DMS79 treated with DMSO at 0.1 percent for 48 hours (cell line): ENCODE data around the gene SLC35F3.

Experiments
- DNase-seq: peaks from one replicate; lab custom pipeline; 2025; lab: John Stamatoyannopoulos, UW

SLC35F3 gene

DNA sequence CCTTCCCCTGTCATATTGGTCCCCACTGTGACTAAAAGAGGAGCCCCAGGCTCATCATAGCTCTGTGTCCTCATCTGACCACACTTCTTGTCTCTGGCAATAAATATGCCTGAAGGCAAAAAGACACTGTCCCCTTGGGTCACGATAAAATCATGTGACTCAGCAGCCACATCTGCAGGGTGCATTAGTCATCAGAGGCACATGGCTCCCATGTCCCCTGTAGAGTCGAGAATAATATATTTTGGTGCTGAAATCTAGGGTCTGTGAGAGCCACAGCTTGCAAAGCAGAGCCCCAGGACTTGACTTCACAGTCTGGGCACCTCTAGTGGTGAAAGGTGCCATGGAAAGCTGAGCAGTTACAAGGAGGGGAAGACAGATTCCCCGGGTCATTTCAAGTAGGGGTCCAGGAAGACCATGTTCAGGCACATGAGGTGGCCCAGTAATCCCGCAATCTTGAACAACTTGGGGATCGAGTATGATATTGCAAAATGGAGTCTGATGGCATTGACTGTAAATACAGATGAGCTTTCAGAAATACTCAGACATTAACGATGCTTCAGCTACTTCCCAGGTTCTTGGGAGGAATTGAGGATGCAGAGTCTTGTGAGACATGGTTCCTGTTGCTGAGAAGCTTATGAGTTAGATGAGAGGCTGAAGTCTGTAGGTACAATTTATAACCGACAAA lies 68.6 kb downstream of the SLC35F3 start:
- no peak for DNase-seq

DNA sequence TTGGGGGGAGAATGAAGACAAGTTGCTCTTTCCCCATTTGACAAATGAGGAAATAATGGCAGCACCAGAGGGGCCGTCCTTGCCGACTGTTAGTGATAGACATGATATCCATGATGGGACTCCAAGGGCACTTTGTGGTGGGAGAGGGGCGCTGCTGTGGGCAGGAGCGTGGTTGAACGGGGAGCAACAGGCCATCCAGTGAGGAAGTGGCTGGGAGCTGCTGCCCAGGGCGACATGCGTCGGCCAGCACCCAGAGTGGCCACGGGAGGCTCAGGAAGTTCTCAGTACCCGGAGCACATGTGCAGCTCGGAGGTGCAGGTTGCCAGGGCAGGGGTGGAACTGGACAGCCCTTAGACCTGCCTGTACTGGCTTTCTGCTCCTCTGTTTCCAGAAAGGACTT lies 71.0 kb downstream of the SLC35F3 start:
- DNase-seq, result no peak

DNA sequence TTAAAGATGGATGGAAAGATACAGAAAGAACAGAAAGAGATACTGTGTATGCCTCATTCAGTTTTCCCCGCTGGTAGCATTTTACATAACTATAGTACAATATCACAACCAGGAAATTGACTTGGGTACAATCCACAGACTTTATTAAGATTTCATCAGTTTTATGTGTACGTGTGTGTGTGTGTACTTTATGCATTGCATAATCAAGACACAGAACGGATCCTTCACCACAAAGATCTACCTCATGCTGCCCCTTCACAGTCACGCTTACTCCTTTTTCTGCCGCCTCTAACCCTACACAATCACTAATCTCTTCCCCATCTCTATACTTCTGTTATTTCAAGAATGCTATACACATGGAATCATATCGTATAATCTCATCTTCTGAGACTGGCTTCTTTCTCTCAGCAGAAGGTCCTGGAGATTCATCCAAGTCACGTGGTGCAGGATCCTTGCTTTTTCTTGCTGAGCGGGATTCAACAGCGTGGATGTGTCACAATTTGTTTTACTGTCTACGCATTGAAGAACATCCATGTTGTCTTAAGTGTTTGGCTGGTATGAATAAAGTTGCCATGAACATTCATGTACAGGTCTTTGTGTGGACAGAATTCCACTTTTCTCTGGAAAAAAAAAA lies 76.7 kb downstream of the SLC35F3 start:
- no peak for DNase-seq

- no peak for DNase-seq
Observed at GRCh38 chr1:233982827-233983518, 78.5 kb downstream of the SLC35F3 start.

DNA sequence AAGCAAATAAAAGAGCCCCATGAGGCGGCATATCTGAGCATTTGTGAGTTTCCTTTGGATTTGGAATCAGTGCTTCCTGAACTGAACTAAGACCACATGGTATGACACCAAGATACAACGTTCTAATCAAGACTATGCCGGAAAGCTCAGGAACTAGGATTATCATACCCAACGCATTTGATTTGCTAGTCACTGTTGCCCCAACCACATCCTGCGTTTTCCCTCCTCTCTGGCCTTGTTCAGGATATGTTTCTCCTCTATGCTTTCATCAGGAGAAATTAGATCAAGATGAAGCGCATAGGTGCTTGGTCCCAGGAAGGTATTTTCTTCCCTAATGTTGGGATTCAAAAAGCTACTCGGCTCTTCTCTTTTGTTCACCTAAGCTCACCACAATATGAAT lies 79.3 kb downstream of the SLC35F3 start:
- DNase-seq, result no peak

DNA sequence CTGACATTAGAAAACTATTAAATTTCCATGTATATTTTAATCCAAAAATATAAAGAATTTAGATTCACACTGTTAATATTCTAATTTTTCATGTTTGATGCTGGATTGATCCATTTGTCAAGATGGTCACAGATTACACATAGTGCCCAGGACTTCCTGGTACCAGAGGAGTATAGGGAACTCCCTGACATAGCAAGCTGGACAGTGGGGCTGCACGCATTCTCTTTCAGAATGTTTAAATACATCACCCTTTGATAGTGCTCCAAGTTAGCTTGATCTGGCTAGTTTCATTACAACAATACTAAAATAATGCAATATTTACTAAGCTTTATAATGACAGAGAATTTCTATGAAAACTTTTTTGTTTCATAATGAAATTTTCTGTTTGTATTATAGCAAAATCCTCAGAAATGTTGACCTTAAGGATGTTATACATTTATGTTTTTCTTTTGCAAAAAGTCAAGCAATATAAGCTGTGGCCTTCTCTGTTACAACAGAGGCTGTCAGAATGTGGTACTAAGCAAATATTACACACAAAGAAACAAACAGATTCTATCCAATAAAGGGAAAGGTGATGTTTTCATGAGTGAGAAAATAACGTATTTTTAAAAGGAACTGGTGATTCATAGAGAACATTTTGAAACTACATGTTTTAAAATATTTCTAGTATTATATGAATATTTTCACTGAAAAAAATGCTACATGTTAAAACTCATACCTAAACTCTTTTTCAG lies 84.7 kb downstream of the SLC35F3 start:
- no peak for DNase-seq

DNA sequence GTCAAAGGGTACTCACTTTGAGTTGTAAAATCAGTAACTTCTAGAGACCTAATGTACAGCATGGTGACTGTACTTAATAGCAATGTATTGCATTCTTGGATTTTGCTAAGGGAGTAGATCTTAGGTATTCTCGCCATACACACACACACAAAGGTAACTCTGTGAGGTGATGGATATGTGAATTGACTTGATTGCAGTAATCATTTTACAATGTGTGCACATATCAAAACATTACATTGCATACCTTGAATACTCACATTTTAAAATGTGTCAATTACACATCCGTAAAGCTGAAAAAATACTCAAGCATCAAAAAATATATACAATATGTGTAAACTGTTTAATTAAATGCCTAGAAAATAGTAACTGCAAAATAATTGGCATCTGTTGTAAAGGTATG lies 86.0 kb downstream of the SLC35F3 start:
- DNase-seq, result no peak

DNA sequence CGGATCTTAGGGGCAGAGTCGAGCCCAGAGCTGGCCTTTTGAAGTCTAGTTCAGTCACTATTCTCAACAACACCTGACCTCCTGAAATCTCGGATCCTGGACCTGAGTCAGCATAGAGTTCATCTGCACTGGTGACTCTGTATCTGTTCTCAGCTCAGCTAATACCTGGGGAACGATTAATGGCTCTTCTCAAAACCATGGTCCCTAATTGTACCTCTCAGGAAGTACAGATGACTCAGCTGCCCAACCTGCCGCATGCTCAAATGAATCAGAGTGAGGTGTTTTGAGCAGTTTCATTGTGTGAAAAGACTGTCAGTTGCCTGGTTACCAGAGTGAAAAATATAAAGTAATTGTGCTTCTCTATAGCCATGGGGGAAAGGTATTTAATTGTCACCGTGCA lies 89.2 kb downstream of the SLC35F3 start:
- DNase-seq, result peak; percentile 13

DNA sequence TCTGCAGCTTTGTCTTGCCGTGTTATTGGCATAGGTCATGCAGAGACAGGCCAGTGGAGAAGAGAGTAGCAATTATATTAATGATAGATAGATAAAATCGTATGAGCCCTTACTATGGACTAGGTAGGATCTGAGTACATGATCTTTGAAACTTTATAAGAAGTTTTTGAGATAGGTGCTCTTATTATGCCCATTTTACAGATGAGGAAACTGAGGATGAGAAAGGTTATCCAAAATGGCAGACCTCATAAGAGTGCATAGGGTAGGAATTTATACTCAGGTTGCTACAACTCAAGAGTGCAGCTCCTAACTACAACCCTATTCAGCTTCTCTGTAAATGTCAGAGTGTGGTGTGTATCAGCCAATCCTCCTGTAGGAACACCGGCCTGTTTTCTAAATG lies 89.6 kb downstream of the SLC35F3 start:
- DNase-seq, result no peak

- DNase-seq, result no peak
Observed at GRCh38 chr1:233998456-233998855, 94.0 kb downstream of the SLC35F3 start.

- no peak for DNase-seq
Observed at GRCh38 chr1:233998891-233999290, 94.4 kb downstream of the SLC35F3 start.

- no peak for DNase-seq
Observed at GRCh38 chr1:234000557-234001041, 96.1 kb downstream of the SLC35F3 start.

DNA sequence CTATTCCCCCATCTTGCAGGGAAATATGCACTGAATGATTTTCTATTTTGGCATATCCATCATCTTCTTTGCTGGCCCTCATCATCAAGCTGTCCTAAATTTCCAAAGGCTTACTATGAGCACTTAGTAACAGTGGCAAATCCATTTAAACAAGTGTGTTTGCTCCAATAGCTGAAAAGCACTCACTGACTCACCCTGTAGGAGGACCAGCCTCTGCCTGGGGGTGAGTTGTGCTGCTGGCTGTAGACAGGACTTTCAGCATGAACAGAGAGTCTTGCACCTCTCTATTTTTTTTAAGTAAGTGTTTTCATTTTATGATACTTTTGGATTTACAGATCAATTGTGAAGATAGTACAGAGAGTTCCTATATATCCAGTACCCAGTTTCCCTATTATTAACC lies 97.3 kb downstream of the SLC35F3 start:
- DNase-seq, result no peak

GRCh38 chr1:234004591-234004990 lies 100.1 kb downstream of the SLC35F3 start:
- no peak for DNase-seq

- no peak for DNase-seq
Observed at GRCh38 chr1:234007684-234008083, 103.2 kb downstream of the SLC35F3 start.

DNA sequence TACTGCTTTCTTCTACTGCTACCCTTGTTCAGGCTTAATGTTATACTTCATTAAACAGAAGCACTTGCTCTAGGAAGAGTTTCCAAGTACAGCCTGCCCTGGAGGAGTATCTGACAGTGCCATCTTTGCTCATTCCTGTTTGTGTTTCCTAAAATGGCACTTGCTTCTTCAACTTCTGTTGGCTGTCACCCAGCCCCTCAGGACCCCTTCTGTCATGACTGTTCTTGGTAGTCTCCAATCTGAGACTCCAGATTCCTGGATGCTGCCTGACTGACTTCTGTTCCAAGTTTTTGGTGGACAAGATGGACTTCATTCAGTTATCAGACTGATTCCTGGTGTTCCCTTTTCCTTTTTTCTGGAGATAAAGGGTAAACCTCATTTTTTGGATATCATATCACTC lies 104.1 kb downstream of the SLC35F3 start:
- no peak for DNase-seq

- DNase-seq, result no peak
Observed at GRCh38 chr1:234009668-234010067, 105.2 kb downstream of the SLC35F3 start.

- DNase-seq, result no peak
Observed at GRCh38 chr1:234014208-234014607, 109.7 kb downstream of the SLC35F3 start.

DNA sequence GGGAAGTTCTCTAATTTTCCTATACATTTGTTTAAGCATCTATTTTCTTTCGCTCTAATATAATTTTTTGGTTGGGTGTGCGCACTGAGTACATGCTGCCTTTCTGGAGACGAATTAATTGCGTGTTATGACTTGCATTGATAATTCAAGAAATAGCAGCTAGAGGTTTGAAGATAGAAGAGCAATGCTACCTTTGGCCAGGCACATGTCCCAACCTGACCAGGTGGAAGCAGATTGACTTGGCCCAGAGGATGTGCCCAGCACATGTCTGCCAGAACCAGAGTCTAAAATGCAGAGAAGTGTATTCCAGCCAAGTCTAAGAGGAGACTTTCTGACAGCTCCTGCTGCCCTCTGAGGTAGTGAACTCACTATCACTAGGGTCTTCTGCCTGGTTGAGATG lies 114.3 kb downstream of the SLC35F3 start:
- no peak for DNase-seq

GRCh38 chr1:234019387-234019786 lies 114.9 kb downstream of the SLC35F3 start:
- no peak for DNase-seq

- DNase-seq, result no peak
Observed at GRCh38 chr1:234022302-234022701, 117.8 kb downstream of the SLC35F3 start.

- no peak for DNase-seq
Observed at GRCh38 chr1:234039603-234040002, 135.1 kb downstream of the SLC35F3 start.
